Head of caudate nucleus (tissue), 42 donors: ENCODE measurements around the gene PDZRN4.
"Not testable (repeated sequence)": the region's sequence is repeated elsewhere in the genome, so short reads cannot be mapped to it uniquely, and the experiment has no call there.

Experiments
- DNase-seq, 42 donors: peaks; one replicate each; pipeline versions ENCODE4 v3.0.0 to v3.0.0-alpha.2; 2020 to 2021; ENCODE audit warnings: mixed read lengths in 7 of 42
- intact Hi-C: fragments of 100-400 bp; cut with DNase I; formaldehyde crosslinking; loops from one replicate; pipeline ENCODE4 v1.15.0; 2022

The PDZRN4 gene

GRCh38 chr12:41587574-41587973, 399.5 kb downstream of the PDZRN4 start:
- no peak for DNase-seq
- intact Hi-C loops, result no loop called here

GRCh38 chr12:41589878-41590277, 401.8 kb downstream of the PDZRN4 start:
- intact Hi-C loops, result no loop called here
- no peak for DNase-seq

- DNase-seq, result no peak
Measured at GRCh38 chr12:41596190-41596589, 408.1 kb downstream of the PDZRN4 start.

GRCh38 chr12:41604830-41605229, 416.7 kb downstream of the PDZRN4 start:
- DNase-seq, result no peak
- intact Hi-C loops, result no loop called here

More at GRCh38 chr12:41596190-41596589, 408.1 kb downstream of the PDZRN4 start:
- intact Hi-C loops, result no loop called here

- intact Hi-C loops, result no loop called here
- no peak for DNase-seq
Measured at GRCh38 chr12:41605545-41606305, 417.6 kb downstream of the PDZRN4 start.

- intact Hi-C loops, result no loop called here
- DNase-seq, result no peak
Measured at GRCh38 chr12:41606468-41607445, 418.6 kb downstream of the PDZRN4 start.

GRCh38 chr12:41612892-41613557, 424.9 kb downstream of the PDZRN4 start:
- DNase-seq, result no peak
- intact Hi-C loops, result no loop called here

GRCh38 chr12:41615174-41615573, 427.1 kb downstream of the PDZRN4 start:
- intact Hi-C loops, DNase-seq: not testable (repeated sequence)

- intact Hi-C loops, result no loop called here
- no peak for DNase-seq
Measured at GRCh38 chr12:41619705-41620104, 431.6 kb downstream of the PDZRN4 start.

GRCh38 chr12:41621291-41621690, 433.2 kb downstream of the PDZRN4 start:
- intact Hi-C loops, result no loop called here
- no peak for DNase-seq
